Measurements from ENCODE around the gene CNBD2. TPM values are rescaled to one million over a fixed set of nuclear protein-coding genes. Genes with fewer than 3 reads are reported as not detected.
"Not testable (repeated sequence)": the region's sequence is repeated elsewhere in the genome, so short reads cannot be mapped to it uniquely, and the experiment has no call there.

CNBD2 gene
- polyA plus RNA-seq, 1 experiment: 2.4 TPM

GRCh38 chr20:36017048-36017951 is 48.9 kb downstream of the CNBD2 start:
- H3K36me3 ChIP-seq (ENCODE audit: control insufficient read depth, insufficient read depth, low read length): no peaks in the 10 kb centered on the region
- POLR2A ChIA-PET: interaction anchor here (0.6 kb wide), 1 partner anchor 271 kb away, joined by 4 read pairs; no protein-coding TSS in a partner anchor
- no peak for TF ChIP-seq CTCF (IDR thresholded peaks at IDR 0.05; ENCODE audit: insufficient read depth, low read depth, low read length)
- peak; percentile 77 for DNase-seq (ENCODE audit: low read depth)
- no peak overlapping the region for H3K4me3 ChIP-seq (ENCODE audit: low read depth, low read length)
- H3K27me3 ChIP-seq (ENCODE audit: control insufficient read depth, insufficient read depth, low read length): no peaks in the 10 kb centered on the region
- CTCF ChIA-PET: interaction anchor here (0.5 to 2.4 kb wide), 8 partner anchors 22 to 121 kb away, joined by 3 to 12 read pairs (median 4); partner anchors contain the start of gene SCAND1

GRCh38 chr20:36018208-36018988 is 50.0 kb downstream of the CNBD2 start:
- CTCF ChIA-PET: interaction anchor here (0.6 to 2.4 kb wide), 5 partner anchors 14 to 106 kb away, joined by 3 to 12 read pairs (median 3); no protein-coding TSS in a partner anchor
- Histone ChIP-seq H3K4me3 (ENCODE audit: low read depth, low read length) (no peak overlapping the region), H3K27me3 (ENCODE audit: control insufficient read depth, insufficient read depth, low read length) (no peaks in the 10 kb centered on the region), H3K36me3 (ENCODE audit: control insufficient read depth, insufficient read depth, low read length) (no peaks in the 10 kb centered on the region)
- POLR2A ChIA-PET: no interaction called here
- DNase-seq (ENCODE audit: low read depth): no peak
- no peak for TF ChIP-seq CTCF (IDR thresholded peaks at IDR 0.05; ENCODE audit: insufficient read depth, low read depth, low read length)

- H3K4me3 ChIP-seq (ENCODE audit: low read depth, low read length); H3K36me3 ChIP-seq (ENCODE audit: control insufficient read depth, insufficient read depth, low read length); POLR2A ChIA-PET; DNase-seq (ENCODE audit: low read depth); H3K27me3 ChIP-seq (ENCODE audit: control insufficient read depth, insufficient read depth, low read length): not testable (repeated sequence)
- CTCF ChIA-PET: interaction anchor here (1.7 kb wide), 1 partner anchor 10 kb away, joined by 3 read pairs; no protein-coding TSS in a partner anchor
Observed at GRCh38 chr20:36026131-36026530, 57.7 kb downstream of the CNBD2 start.

- Histone ChIP-seq H3K4me3 (ENCODE audit: low read depth, low read length) (no peak overlapping the region), H3K36me3 (ENCODE audit: control insufficient read depth, insufficient read depth, low read length) (no peaks in the 10 kb centered on the region), H3K27me3 (ENCODE audit: control insufficient read depth, insufficient read depth, low read length) (peaks cover 6% of the 10 kb centered on the region; the same call in 1 of the 2 replicates)
- TF ChIP-seq CTCF (IDR thresholded peaks at IDR 0.05; ENCODE audit: insufficient read depth, low read depth, low read length): no peak
- CTCF ChIA-PET: interaction anchor here (1.6 kb wide), 1 partner anchor 35 kb away, joined by 3 read pairs; no protein-coding TSS in a partner anchor
- POLR2A ChIA-PET: no interaction called here
- no peak for DNase-seq (ENCODE audit: low read depth)
Observed at GRCh38 chr20:36028106-36028808, 59.9 kb downstream of the CNBD2 start.

GRCh38 chr20:36030149-36030548 is 61.8 kb downstream of the CNBD2 start:
- peaks cover 6% of the 10 kb centered on the region; the same call in 1 of the 2 replicates for H3K27me3 ChIP-seq (ENCODE audit: control insufficient read depth, insufficient read depth, low read length)
- no peak for TF ChIP-seq CTCF (IDR thresholded peaks at IDR 0.05; ENCODE audit: insufficient read depth, low read depth, low read length)
- ChIA-PET POLR2A (no interaction called here), CTCF (interaction anchor here (1.0 to 1.3 kb wide), 2 partner anchors 15 to 35 kb away, joined by 3 read pairs; no protein-coding TSS in a partner anchor)
- H3K4me3 ChIP-seq (ENCODE audit: low read depth, low read length): no peak overlapping the region
- no peaks in the 10 kb centered on the region for H3K36me3 ChIP-seq (ENCODE audit: control insufficient read depth, insufficient read depth, low read length)
- DNase-seq (ENCODE audit: low read depth): no peak

Measured in BJ (cell line).